Gastroesophageal sphincter (tissue), 4 donors: ENCODE results near the gene CNIH1. TPM values are rescaled to one million over a fixed set of nuclear protein-coding genes. Genes with fewer than 3 reads are reported as not detected.
"Not testable (repeated sequence)": the region's sequence is repeated elsewhere in the genome, so short reads cannot be mapped to it uniquely, and the experiment has no call there.

Source experiments
- ATAC-seq: fragments of 150-250 bp; one replicate; pipeline ENCODE4 v1.9.1; 2016; ENCODE audit warnings: mild to moderate bottlenecking, moderate library complexity
- H3K27ac ChIP-seq, 4 donors: fragments of 200-600 bp; sonication (generic) in 3 of 4; 1 replicate in 3 of 4; 2 replicates in 1 of 4; pipeline ENCODE4 v1.5.1; 2016 to 2019
- H3K27me3 ChIP-seq: fragments of 200-600 bp; sonication (generic); one replicate; pipeline ENCODE4 v1.5.1; 2019
- H3K36me3 ChIP-seq, 2 donors: fragments of 200-600 bp; sonication (generic); one replicate each; pipeline ENCODE4 v1.5.1; 2019; ENCODE audit warnings: control low read depth in 1 of 2
- H3K4me1 ChIP-seq, 3 donors: fragments of 200-600 bp; sonication (generic); 1 replicate in 2 of 3; 2 replicates in 1 of 3; pipeline ENCODE4 v1.5.1; 2016 to 2019; ENCODE audit warnings: control low read depth in 2 of 3
- H3K4me3 ChIP-seq, 2 donors: fragments of 200-600 bp; sonication (generic); one replicate each; pipeline ENCODE4 v1.5.1; 2019; ENCODE audit warnings: mild to moderate bottlenecking in 1 of 2, moderate library complexity in 1 of 2
- H3K9me3 ChIP-seq, 3 donors: fragments of 200-600 bp; sonication (generic); one replicate each; pipeline ENCODE4 v1.5.1; 2017 to 2019; ENCODE audit warnings: control low read depth in 2 of 3
- EP300 ChIP-seq: sonication (generic); formaldehyde crosslinking; IDR thresholded peaks from one replicate; pipeline ENCODE4 v1.6.1; 2017; ENCODE audit warnings: antibody characterized with exemption, mild to moderate bottlenecking
- POLR2A ChIP-seq, 2 donors: fragments of 450-650 bp; IDR thresholded peaks; one replicate each; pipeline ENCODE4 v1.6.1; 2017; ENCODE audit warnings: antibody characterized with exemption in 2 of 2, mild to moderate bottlenecking in 2 of 2, moderate library complexity in 1 of 2
- POLR2AphosphoS5 ChIP-seq: sonication (generic); formaldehyde crosslinking; IDR thresholded peaks from one replicate; pipeline ENCODE4 v1.6.1; 2017; ENCODE audit warnings: antibody characterized with exemption
- WGBS, 2 donors: methylation state at CpG; one replicate each; pipeline ENCODE4 v1.1.5; 2018; ENCODE audit warnings: low coverage in 1 of 2; 5-methylcytosine and 5-hydroxymethylcytosine counted together
- total RNA-seq, 4 donors: library from RNA; depleted of rRNA; stranded (reverse); fragments of >200 nt; gene quantifications; one replicate each; pipeline ENCODE4 v1.1.0, GENCODE V29; 2016
- TF ChIP-seq, protein P1 (sequence below), 4 experiments: fragments of 200-600 bp in 2 of 4; fragments of 450-650 bp in 2 of 4; sonication (generic) in 1 of 4; IDR thresholded peaks; one replicate each; pipeline ENCODE4 v1.5.1; 2017 to 2019; ENCODE audit warnings: antibody characterized with exemption in 4 of 4, mild to moderate bottlenecking in 2 of 4, moderate library complexity in 2 of 4

CNIH1 gene
- total RNA-seq, 4 donors from 2014 or later = 96.8 to 179 (median 127) TPM

DNA sequence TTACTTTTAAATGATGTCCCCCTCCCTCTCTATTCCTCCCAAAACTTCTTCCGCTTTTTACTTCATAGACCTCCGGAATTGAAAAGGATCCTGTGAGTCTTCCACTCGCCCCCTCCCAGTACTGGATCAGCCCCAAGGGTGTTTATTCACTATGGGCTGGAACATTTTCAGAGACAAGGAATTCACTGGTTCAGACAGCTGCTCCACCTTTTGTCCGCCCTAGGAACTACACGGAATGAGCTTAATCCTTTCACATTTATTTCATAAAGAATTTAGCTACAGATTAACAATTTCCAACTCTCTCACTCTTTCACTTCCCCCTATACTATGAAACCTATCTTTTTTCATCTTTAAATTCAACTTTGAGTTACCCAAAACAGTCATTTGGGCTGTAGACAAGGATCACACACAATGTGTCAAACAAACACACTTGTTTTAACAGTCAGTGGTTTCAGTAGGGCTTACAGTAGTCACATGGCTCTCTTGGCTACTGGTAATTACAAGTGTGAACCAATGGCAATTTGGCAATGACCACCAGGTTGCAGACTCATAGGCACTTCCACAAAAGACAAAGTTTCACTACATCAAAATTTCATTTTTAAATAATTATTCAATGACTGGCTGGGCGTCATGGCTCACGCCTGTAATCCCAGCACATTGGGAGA, 20.6 kb downstream of the CNIH1 start:
- no peak for ATAC-seq
- WGBS, 2 donors = 29 to 45% methylated on average over 6 to 7 of the region's 7 CpGs
- peaks cover 0 to 13% of the 10 kb centered on the region in 2 donors for H3K36me3 ChIP-seq
- no peaks in the 10 kb centered on the region for H3K9me3 ChIP-seq
- H3K27me3 ChIP-seq = no peaks in the 10 kb centered on the region
- H3K4me1 ChIP-seq = no peaks in the 10 kb centered on the region
- no peak overlapping the region for H3K4me3 ChIP-seq
- no peak for TF ChIP-seq POLR2A (IDR thresholded peaks at IDR 0.05)
- TF ChIP-seq, protein P1, sequence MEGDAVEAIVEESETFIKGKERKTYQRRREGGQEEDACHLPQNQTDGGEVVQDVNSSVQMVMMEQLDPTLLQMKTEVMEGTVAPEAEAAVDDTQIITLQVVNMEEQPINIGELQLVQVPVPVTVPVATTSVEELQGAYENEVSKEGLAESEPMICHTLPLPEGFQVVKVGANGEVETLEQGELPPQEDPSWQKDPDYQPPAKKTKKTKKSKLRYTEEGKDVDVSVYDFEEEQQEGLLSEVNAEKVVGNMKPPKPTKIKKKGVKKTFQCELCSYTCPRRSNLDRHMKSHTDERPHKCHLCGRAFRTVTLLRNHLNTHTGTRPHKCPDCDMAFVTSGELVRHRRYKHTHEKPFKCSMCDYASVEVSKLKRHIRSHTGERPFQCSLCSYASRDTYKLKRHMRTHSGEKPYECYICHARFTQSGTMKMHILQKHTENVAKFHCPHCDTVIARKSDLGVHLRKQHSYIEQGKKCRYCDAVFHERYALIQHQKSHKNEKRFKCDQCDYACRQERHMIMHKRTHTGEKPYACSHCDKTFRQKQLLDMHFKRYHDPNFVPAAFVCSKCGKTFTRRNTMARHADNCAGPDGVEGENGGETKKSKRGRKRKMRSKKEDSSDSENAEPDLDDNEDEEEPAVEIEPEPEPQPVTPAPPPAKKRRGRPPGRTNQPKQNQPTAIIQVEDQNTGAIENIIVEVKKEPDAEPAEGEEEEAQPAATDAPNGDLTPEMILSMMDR (IDR thresholded peaks at IDR 0.05) = peak in 3 of 4 experiments; percentile 36 to 52 (median 44)
- no peak overlapping the region for H3K27ac ChIP-seq

DNA sequence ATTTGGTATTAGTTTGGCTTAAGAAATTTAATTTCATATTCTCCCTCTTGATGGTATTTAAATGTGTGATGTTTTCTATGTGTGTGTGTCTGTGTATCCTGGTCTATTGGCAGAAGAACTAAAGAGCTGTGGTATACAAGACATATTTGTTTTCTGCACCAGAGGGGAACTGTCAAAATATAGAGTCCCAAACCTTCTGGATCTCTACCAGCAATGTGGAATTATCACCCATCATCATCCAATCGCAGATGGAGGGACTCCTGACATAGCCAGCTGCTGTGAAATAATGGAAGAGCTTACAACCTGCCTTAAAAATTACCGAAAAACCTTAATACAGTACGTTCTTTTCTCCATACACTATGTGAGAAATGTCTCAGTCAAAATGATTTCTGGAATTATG, 29.8 kb downstream of the CNIH1 start:
- Histone ChIP-seq H3K4me1 (no peaks in the 10 kb centered on the region), H3K27me3 (no peaks in the 10 kb centered on the region), H3K4me3 (no peak overlapping the region), H3K9me3 (no peaks in the 10 kb centered on the region), H3K27ac (no peak overlapping the region), H3K36me3 (no peaks in the 10 kb centered on the region)
- TF ChIP-seq, protein P1 (IDR thresholded peaks at IDR 0.05) = no peak
- TF ChIP-seq POLR2AphosphoS5 = no peak
- TF ChIP-seq EP300 = no peak
- TF ChIP-seq POLR2A (IDR thresholded peaks at IDR 0.05) = no peak
- ATAC-seq = no peak
- 88 to 100% methylated on average over 2 to 3 of the region's 3 CpGs for WGBS, 2 donors

DNA sequence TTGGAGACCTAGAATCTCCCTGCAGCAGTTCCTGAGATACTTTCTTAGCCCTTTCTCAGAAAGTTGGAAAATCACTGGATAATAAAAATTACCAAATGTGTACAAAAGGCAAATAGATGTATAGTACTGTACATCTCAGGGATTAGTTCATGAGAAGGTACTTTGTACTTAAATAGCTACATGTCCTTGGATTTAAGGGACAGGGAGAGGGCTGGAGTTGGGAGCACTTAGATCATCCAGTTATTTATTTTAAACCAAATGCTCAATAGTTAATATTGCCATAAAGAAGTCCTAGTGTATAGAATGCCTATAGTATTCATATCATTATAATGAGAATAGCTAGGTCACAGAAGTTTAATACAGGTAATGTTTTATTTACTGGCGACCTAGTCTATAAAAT, 31.0 kb downstream of the CNIH1 start:
- H3K36me3 ChIP-seq = no peaks in the 10 kb centered on the region
- H3K27me3 ChIP-seq = no peaks in the 10 kb centered on the region
- no peak overlapping the region for H3K27ac ChIP-seq
- 88 to 100% methylated on average over 1 of the region's 1 CpG for WGBS, 2 donors
- no peak overlapping the region for H3K4me3 ChIP-seq
- ATAC-seq = no peak
- TF ChIP-seq POLR2A (IDR thresholded peaks at IDR 0.05) (no peak), POLR2AphosphoS5 (no peak), EP300 (no peak)
- TF ChIP-seq, protein P1 (IDR thresholded peaks at IDR 0.05) = no peak
- H3K4me1 ChIP-seq = no peaks in the 10 kb centered on the region
- no peaks in the 10 kb centered on the region for H3K9me3 ChIP-seq

DNA sequence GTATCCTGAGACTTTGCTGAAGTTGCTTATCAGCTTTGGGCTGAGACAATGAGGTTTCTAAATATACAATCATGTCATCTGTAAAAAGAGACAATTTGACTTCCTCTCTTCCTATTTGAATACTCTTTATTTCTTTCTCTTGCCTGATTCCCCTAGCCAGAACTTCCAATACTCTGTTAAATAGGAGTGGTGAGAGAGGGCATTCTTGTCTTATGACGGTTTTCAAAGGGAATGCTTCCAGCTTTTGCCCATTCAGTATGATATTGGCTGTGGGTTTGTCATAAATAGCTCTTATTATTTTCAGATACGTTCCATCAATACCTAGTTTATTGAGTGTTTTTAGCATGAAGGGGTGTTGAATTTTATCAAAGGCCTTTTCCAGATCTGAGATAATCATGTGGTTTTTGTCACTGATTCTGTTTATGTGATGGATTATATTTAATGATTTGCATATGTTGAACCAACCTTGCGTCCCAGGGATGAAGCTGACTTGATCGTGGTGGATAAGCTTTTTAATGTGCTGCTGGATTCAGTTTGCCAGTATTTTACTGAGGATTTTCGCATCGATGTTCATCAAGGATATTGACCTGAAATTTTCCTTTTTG, 37.7 kb downstream of the CNIH1 start:
- ATAC-seq, H3K36me3 ChIP-seq, H3K27ac ChIP-seq, H3K4me3 ChIP-seq, H3K4me1 ChIP-seq, H3K9me3 ChIP-seq, H3K27me3 ChIP-seq: not testable (repeated sequence)
- whole genome bisulfite sequencing, 2 donors = 70 to 79% methylated on average over 5 to 6 of the region's 6 CpGs

DNA sequence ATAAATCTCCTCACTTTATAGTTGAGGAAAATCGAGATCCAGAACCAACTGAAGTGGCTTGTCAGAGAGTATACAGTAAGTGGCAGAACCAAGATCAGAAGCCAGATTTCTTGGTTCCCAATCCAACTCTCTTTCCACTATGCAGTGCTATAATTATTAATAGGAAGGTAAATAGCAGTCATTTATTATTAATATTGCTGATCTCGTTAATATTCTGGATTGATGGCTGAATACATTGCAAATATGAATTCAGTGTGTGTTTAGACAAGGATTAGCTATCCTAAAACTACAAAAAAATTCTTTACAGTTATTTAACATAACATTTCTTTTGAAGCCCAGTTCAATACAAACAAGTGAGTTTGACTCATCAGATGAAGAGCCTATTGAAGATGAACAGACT, 41.6 kb downstream of the CNIH1 start:
- H3K4me1 ChIP-seq = peaks cover 0 to 10% (median 6%) of the 10 kb centered on the region in 3 donors
- no peak overlapping the region for H3K27ac ChIP-seq
- no peak for TF ChIP-seq POLR2AphosphoS5
- H3K36me3 ChIP-seq = no peaks in the 10 kb centered on the region
- H3K9me3 ChIP-seq = no peaks in the 10 kb centered on the region
- WGBS, 2 donors = 89 to 94% methylated on average over 2 of the region's 2 CpGs
- H3K27me3 ChIP-seq = no peaks in the 10 kb centered on the region
- no peak for ATAC-seq
- no peak overlapping the region for H3K4me3 ChIP-seq
